ENCODE results near the gene HMCN2. TPM values are rescaled to one million over a fixed set of nuclear protein-coding genes. Genes with fewer than 3 reads are reported as not detected.

HMCN2 gene
- total and polyA plus RNA-seq, 2 donors (not counting 3 experiments of a cell fraction or from before 2014, with no cell fraction given), result 0.04 to 0.24 TPM

- FAIRE-seq (no peak), DNase-seq (ENCODE audit: low read depth, low spot score) (no peak)
- POLR2A ChIA-PET, result no interaction called here
- Histone ChIP-seq H3K4me1 (ENCODE audit: control insufficient read depth, extremely low read depth, insufficient read depth, low read length) (peaks cover 12% of the 10 kb centered on the region), H3K9me1 (replicated peaks; ENCODE audit: control insufficient read depth, extremely low read depth, insufficient read depth, low read length) (no peaks in the 10 kb centered on the region), H3K4me3 (replicated peaks in 1 of 3; ENCODE audit: insufficient read depth in 1 of 3, low read depth in 1 of 3, low read length in 3 of 3) (no peak overlapping the region), H3K4me2 (ENCODE audit: insufficient read depth, low read length) (no peak overlapping the region), H3K79me2 (ENCODE audit: control insufficient read depth, insufficient read depth, low read length) (no peaks in the 10 kb centered on the region), H4K20me1 (replicated peaks; ENCODE audit: control insufficient read depth, extremely low read depth, insufficient read depth, low read length) (no peaks in the 10 kb centered on the region), H3K27ac (ENCODE audit: insufficient read depth, low read depth, low read length) (no peak overlapping the region), H3K36me3 (ENCODE audit: control insufficient read depth in 2 of 2, extremely low read depth in 1 of 2, insufficient read depth in 2 of 2, low read length in 2 of 2) (no peaks in the 10 kb centered on the region), H3K27me3 (ENCODE audit: control insufficient read depth in 2 of 2, insufficient read depth in 2 of 2, low read length in 2 of 2) (peaks cover 0 to 2% of the 10 kb centered on the region in 2 experiments), H3K9me3 (replicated peaks; ENCODE audit: control insufficient read depth, insufficient read depth, low read length) (no peaks in the 10 kb centered on the region), H3K9ac (replicated peaks; ENCODE audit: extremely low read depth, insufficient read depth, low read length) (no peak overlapping the region), H2AFZ (ENCODE audit: low read depth, low read length) (no peak overlapping the region)
- no TSS peak for BruUV-seq (replicated peaks)
- TF ChIP-seq GATA2 (IDR thresholded peaks at IDR 0.05; ENCODE audit: insufficient read depth, insufficient read length, low read depth, low read length) (no peak), CTCF (IDR thresholded peaks at IDR 0.05; ENCODE audit: extremely low read depth in 1 of 2, insufficient read depth in 1 of 2, low read depth in 1 of 2, low read length in 2 of 2) (no peak), EZH2 (IDR thresholded peaks at IDR 0.05; ENCODE audit: borderline replicate concordance, low read depth, low read length, severe bottlenecking) (no peak), FOS (IDR thresholded peaks at IDR 0.05; ENCODE audit: borderline replicate concordance, insufficient read depth, low read length) (no peak), MYC (IDR thresholded peaks at IDR 0.05; ENCODE audit: low read depth, low read length) (no peak), POLR2A (IDR thresholded peaks at IDR 0.05; ENCODE audit: low read depth, low read length) (no peak), JUN (IDR thresholded peaks at IDR 0.05; ENCODE audit: borderline replicate concordance, insufficient read depth, insufficient read length, low read depth) (no peak), POLR2AphosphoS5 (IDR thresholded peaks at IDR 0.05; ENCODE audit: insufficient read depth, low read depth, low read length) (no peak), MAX (IDR thresholded peaks at IDR 0.05; ENCODE audit: insufficient read depth, insufficient read length) (no peak)
- CTCF ChIA-PET, result interaction anchor here (0.9 kb wide), 1 partner anchor 14 kb away, joined by 3 read pairs; no protein-coding TSS in a partner anchor
- intact Hi-C loops (cut with micrococcal nuclease), result no loop called here
- dilution Hi-C loops (cut with MboI; ENCODE audit: extremely low pct_ligation_motif_present, low sequenced_read_pairs), result no loop called here
These were observed 157.0 kb downstream of the HMCN2 start for GRCh38 chr9:130422546-130422945.
